ENCODE measurements around the gene MTR.

Gene MTR

GRCh38 chr1:236862219-236862591, 67.1 kb downstream of the MTR start:
- no peaks in the 10 kb centered on the region for H3K27me3 ChIP-seq
- TF ChIP-seq CTCF (IDR thresholded peaks at IDR 0.05), result no peak
- peaks cover 13% of the 10 kb centered on the region for H3K36me3 ChIP-seq
- H3K4me3 ChIP-seq (ENCODE audit: low read depth in 1 of 2, low read length in 1 of 2), result no peak overlapping the region
- no peaks in the 10 kb centered on the region for H3K9me3 ChIP-seq
- H3K27ac ChIP-seq, result no peak overlapping the region
- H3K4me1 ChIP-seq (ENCODE audit: control insufficient read depth in 1 of 2, insufficient read depth in 1 of 2, low read depth in 1 of 2, low read length in 1 of 2), result no peaks in the 10 kb centered on the region

GRCh38 chr1:236862615-236863211, 67.6 kb downstream of the MTR start:
- H3K36me3 ChIP-seq, result peaks cover 13% of the 10 kb centered on the region
- H3K9me3 ChIP-seq, result no peaks in the 10 kb centered on the region
- H3K27me3 ChIP-seq, result no peaks in the 10 kb centered on the region
- no peaks in the 10 kb centered on the region for H3K4me1 ChIP-seq (ENCODE audit: control insufficient read depth in 1 of 2, insufficient read depth in 1 of 2, low read depth in 1 of 2, low read length in 1 of 2)
- no peak for TF ChIP-seq CTCF (IDR thresholded peaks at IDR 0.05)
- H3K4me3 ChIP-seq (ENCODE audit: low read depth in 1 of 2, low read length in 1 of 2), result no peak overlapping the region
- no peak overlapping the region for H3K27ac ChIP-seq

GRCh38 chr1:236864211-236864610, 69.1 kb downstream of the MTR start:
- H3K27me3 ChIP-seq, result no peaks in the 10 kb centered on the region
- peaks cover 3 to 4% of the 10 kb centered on the region in 2 experiments for H3K4me1 ChIP-seq (ENCODE audit: control insufficient read depth in 1 of 2, insufficient read depth in 1 of 2, low read depth in 1 of 2, low read length in 1 of 2)
- H3K36me3 ChIP-seq, result peaks cover 13% of the 10 kb centered on the region
- no peak for TF ChIP-seq CTCF (IDR thresholded peaks at IDR 0.05)
- no peak overlapping the region for H3K27ac ChIP-seq
- H3K9me3 ChIP-seq, result no peaks in the 10 kb centered on the region
- H3K4me3 ChIP-seq (ENCODE audit: low read depth in 1 of 2, low read length in 1 of 2), result no peak overlapping the region

- Histone ChIP-seq H3K36me3 (peaks cover 13% of the 10 kb centered on the region), H3K27ac (no peak overlapping the region)
Measured at GRCh38 chr1:236864996-236865817, 70.1 kb downstream of the MTR start.

GRCh38 chr1:236865818-236866155, 70.7 kb downstream of the MTR start:
- no peak overlapping the region for H3K27ac ChIP-seq

More at GRCh38 chr1:236864996-236865817, 70.1 kb downstream of the MTR start:
- peaks cover 13 to 14% of the 10 kb centered on the region in 2 experiments for H3K4me1 ChIP-seq (ENCODE audit: control insufficient read depth in 1 of 2, insufficient read depth in 1 of 2, low read depth in 1 of 2, low read length in 1 of 2)
- H3K9me3 ChIP-seq, result no peaks in the 10 kb centered on the region
- H3K4me3 ChIP-seq (ENCODE audit: low read depth in 1 of 2, low read length in 1 of 2), result no peak overlapping the region
- TF ChIP-seq CTCF (IDR thresholded peaks at IDR 0.05), result no peak
- no peaks in the 10 kb centered on the region for H3K27me3 ChIP-seq

More at GRCh38 chr1:236865818-236866155, 70.7 kb downstream of the MTR start:
- Histone ChIP-seq H3K4me1 (ENCODE audit: control insufficient read depth in 1 of 2, insufficient read depth in 1 of 2, low read depth in 1 of 2, low read length in 1 of 2) (peaks cover 19% of the 10 kb centered on the region in 2 experiments), H3K9me3 (no peaks in the 10 kb centered on the region), H3K36me3 (peaks cover 13% of the 10 kb centered on the region), H3K27me3 (no peaks in the 10 kb centered on the region), H3K4me3 (ENCODE audit: low read depth in 1 of 2, low read length in 1 of 2) (no peak overlapping the region)
- TF ChIP-seq CTCF (IDR thresholded peaks at IDR 0.05), result no peak

All from neutrophil (primary cell).